A549 (cell line): Measurements from ENCODE around the gene IGFL2. TPM values are rescaled to one million over a fixed set of nuclear protein-coding genes. Genes with fewer than 3 reads are reported as not detected.
A peak's percentile ranks its signal among the peaks of the same experiment; 100 is the strongest.
"Not testable (repeated sequence)": the region's sequence is repeated elsewhere in the genome, so short reads cannot be mapped to it uniquely, and the experiment has no call there.

Experiments
- ATAC-seq, 2 experiments: fragments of 200-7000 bp in 1 of 2; fragments of >200 bp in 1 of 2; cut with Nextera tagmentation in 1 of 2; cut with Tn5 transposase in 1 of 2; 3 replicates each; pipeline versions ENCODE4 v1.8.0 to v1.9.1; 2018 to 2020; ENCODE audit warnings: mild to moderate bottlenecking in 1 of 2, moderate library complexity in 1 of 2
- CTCF ChIA-PET: fragments of 300-600 bp; sonication (Branson Sonifier 250); formaldehyde crosslinking; extraction: SDS; loops from one replicate; lab custom pipeline; 2021; ENCODE audit warnings: antibody characterized with exemption, inconsistent platforms; lab: Yijun Ruan, JAX
- POLR2A ChIA-PET: fragments of 350-600 bp; formaldehyde crosslinking; extraction: SDS; loops from one replicate; lab custom pipeline; 2021; ENCODE audit warnings: antibody characterized with exemption, inconsistent platforms; lab: Yijun Ruan, JAX
- DNase-seq, 2 experiments: peaks; one replicate each; pipeline versions ENCODE4 v3.0.0 to v3.0.0-alpha.2; 2011 to 2016; ENCODE audit warnings: low read depth in 1 of 2, low spot score in 1 of 2
- FAIRE-seq: peaks from 2 replicates; lab custom pipeline; 2011; peaks lifted over from hg19 to GRCh38; lab: Jason Lieb, UNC
- H3K27ac ChIP-seq, 2 experiments: fragments of >200 bp; sonication (Bioruptor Twin); formaldehyde crosslinking; 3 replicates each; pipeline ENCODE4 v1.5.1; 2016 to 2017
- H3K4me1 ChIP-seq: fragments of >200 bp; sonication (Bioruptor Twin); formaldehyde crosslinking; 3 replicates; pipeline ENCODE4 v1.6.1; 2016
- H3K4me2 ChIP-seq: fragments of >200 bp; sonication (Bioruptor Twin); formaldehyde crosslinking; 3 replicates; pipeline ENCODE4 v1.6.1; 2016
- H3K4me3 ChIP-seq: fragments of >200 bp; sonication (Bioruptor Twin); formaldehyde crosslinking; 3 replicates; pipeline ENCODE4 v1.5.1; 2016
- H3K9me3 ChIP-seq: fragments of >200 bp; sonication (Bioruptor Twin); formaldehyde crosslinking; 3 replicates; pipeline ENCODE4 v1.6.1; 2016
- CEBPB ChIP-seq, 2 experiments: fragments of >200 bp in 1 of 2; sonication (Bioruptor Twin) in 1 of 2; formaldehyde crosslinking in 1 of 2; IDR thresholded peaks; 2 replicates each; pipeline ENCODE4 v1.6.1; 2012 to 2016
- CHD4 ChIP-seq: fragments of 200-600 bp; sonication (generic); IDR thresholded peaks from 2 replicates; pipeline ENCODE4 v1.6.1; 2016; ENCODE audit warnings: antibody characterized with exemption, mild to moderate bottlenecking, borderline replicate concordance
- EP300 ChIP-seq, 2 experiments: fragments of >200 bp; sonication (Bioruptor Twin); formaldehyde crosslinking; IDR thresholded peaks; 2 replicates in 1 of 2; 3 replicates in 1 of 2; pipeline ENCODE4 v1.6.1; 2016 to 2017
- FOXS1 ChIP-seq: fragments of 250-450 bp; sonication (Bioruptor Pico); IDR thresholded peaks from 2 replicates; pipeline ENCODE4 v1.5.0; 2020; ENCODE audit warnings: mild to moderate bottlenecking, moderate library complexity
- HDAC2 ChIP-seq: fragments of 200-600 bp; sonication (generic); IDR thresholded peaks from 2 replicates; pipeline ENCODE4 v1.6.1; 2016
- HOXA7 ChIP-seq: fragments of 250-450 bp; sonication (Bioruptor Pico); IDR thresholded peaks from 2 replicates; pipeline ENCODE4 v1.5.0; 2020; ENCODE audit warnings: mild to moderate bottlenecking, moderate library complexity
- HOXB13 ChIP-seq: fragments of 250-450 bp; sonication (Bioruptor Pico); IDR thresholded peaks from 2 replicates; pipeline ENCODE4 v1.5.0; 2020; ENCODE audit warnings: low read depth, mild to moderate bottlenecking, moderate library complexity
- MAFK ChIP-seq: fragments of 450-650 bp; IDR thresholded peaks from 2 replicates; pipeline ENCODE4 v1.6.1; 2014; ENCODE audit not compliant: partially characterized antibody
- POLR2AphosphoS2 ChIP-seq: conservative IDR thresholded peaks from 2 replicates; pipeline ENCODE4 v1.6.1; 2012; ENCODE audit warnings: low read length, improper control_type of control experiment, inconsistent platforms
- RCOR1 ChIP-seq: fragments of 150-350 bp; IDR thresholded peaks from 2 replicates; pipeline ENCODE4 v1.6.1; 2014; ENCODE audit warnings: antibody characterized with exemption, low read length, low read depth
- TP53 ChIP-seq: fragments of 250-450 bp; sonication (Bioruptor Pico); IDR thresholded peaks from 2 replicates; pipeline ENCODE4 v1.5.0; 2021; ENCODE audit warnings: mild to moderate bottlenecking, moderate library complexity
- ZC3H11A ChIP-seq: fragments of 450-650 bp; IDR thresholded peaks from 2 replicates; pipeline ENCODE4 v1.6.1; 2014; ENCODE audit warnings: antibody characterized with exemption, mild to moderate bottlenecking
- WGBS: methylation state at CpG from one replicate; pipeline ENCODE4 v1.1.6; 2017; ENCODE audit errors: missing lambda C conversion rate; 5-methylcytosine and 5-hydroxymethylcytosine counted together
- polyA minus RNA-seq: library from RNA; depleted of rRNA, polyadenylated mRNA; stranded (reverse); fragments of >200 nt; gene quantifications from 2 replicates; pipeline ENCODE4 v1.2.3, GENCODE V29; 2011; rRNA and poly(A)+ RNA removed
- polyA plus RNA-seq, 4 experiments: library from polyadenylated mRNA; depleted of rRNA in 3 of 4; stranded (reverse); fragments of >200 nt; fragmentation: RNase III in 1 of 4; extraction: RNeasy Plus Mini Kit Qiagen cat#74134 plus additional on column Dnase treatment in 1 of 4; gene quantifications; 2 replicates in 3 of 4; 3 replicates in 1 of 4; pipeline ENCODE4 v1.2.3, GENCODE V29; 2011 to 2017
- TF ChIP-seq, protein P1 (sequence below): IDR thresholded peaks from 2 replicates; pipeline ENCODE4 v1.6.1; 2012
- TF ChIP-seq, protein P2 (sequence below): fragments of 150-350 bp; IDR thresholded peaks from 2 replicates; pipeline ENCODE4 v1.6.1; 2014; ENCODE audit warnings: low read depth, mild to moderate bottlenecking, low read length
- TF ChIP-seq, protein P3 (sequence below): fragments of >200 bp; sonication (Bioruptor Twin); formaldehyde crosslinking; IDR thresholded peaks from 2 replicates; pipeline ENCODE4 v1.6.1; 2016
- TF ChIP-seq, protein P4 (sequence below): fragments of 250-450 bp; sonication (Bioruptor Pico); IDR thresholded peaks from 2 replicates; pipeline ENCODE4 v1.5.0; 2021; ENCODE audit warnings: mild to moderate bottlenecking, moderate library complexity, borderline replicate concordance
- TF ChIP-seq, protein P5 (sequence below): IDR thresholded peaks from 2 replicates; pipeline ENCODE4 v1.6.1; 2012

IGFL2 gene
- polyA plus RNA-seq (2011; rRNA removed): 0.78 and 1.9 TPM in 2 replicates
- 0.70 and 0.75 TPM in 2 replicates for polyA plus RNA-seq (2012; cell fraction: cytosol; rRNA removed)
- polyA plus RNA-seq (2012; cell fraction: nucleus; rRNA removed): 0.42 and 0.68 TPM in 2 replicates
- polyA plus RNA-seq (2017; fragmentation: RNase III; extraction: RNeasy Plus Mini Kit Qiagen cat#74134 plus additional on column Dnase treatment): 0.21 to 1.4 TPM (median 1.1 TPM) in 3 replicates
- polyA minus RNA-seq: 0.63 and 1.2 TPM in 2 replicates

DNA sequence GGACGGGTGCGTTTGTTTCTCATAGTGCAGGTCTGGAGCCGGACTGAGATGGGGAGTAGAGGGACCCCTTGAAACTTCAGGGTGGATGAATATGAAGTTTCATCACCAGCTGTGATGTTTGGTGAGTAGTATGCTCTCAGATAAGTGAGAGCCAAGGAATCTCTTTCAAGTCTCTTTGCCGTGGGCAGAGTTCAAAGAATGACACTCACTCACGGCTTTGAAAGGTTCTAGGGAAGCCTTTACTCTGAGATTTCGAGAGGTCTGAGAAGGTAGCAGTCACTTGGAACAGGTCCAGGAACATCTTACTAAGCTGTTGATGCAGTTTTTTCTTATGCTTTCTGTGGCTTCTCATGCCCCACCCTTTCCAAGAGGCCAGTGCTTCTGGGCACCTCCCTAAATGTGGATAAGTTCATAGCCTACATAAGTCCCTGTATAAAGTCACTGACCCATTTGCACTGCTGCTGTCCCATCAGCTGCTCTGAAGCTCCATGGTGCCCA, at the start of gene IGFL2:
TSS of gene IGFL2 (plus strand) at position 448 of the 498 bp plus-strand sequence. CDS start at position 489, 41 bp downstream.
- no peak for ATAC-seq
- no peak for TF ChIP-seq EP300 (IDR thresholded peaks at IDR 0.05)

DNA sequence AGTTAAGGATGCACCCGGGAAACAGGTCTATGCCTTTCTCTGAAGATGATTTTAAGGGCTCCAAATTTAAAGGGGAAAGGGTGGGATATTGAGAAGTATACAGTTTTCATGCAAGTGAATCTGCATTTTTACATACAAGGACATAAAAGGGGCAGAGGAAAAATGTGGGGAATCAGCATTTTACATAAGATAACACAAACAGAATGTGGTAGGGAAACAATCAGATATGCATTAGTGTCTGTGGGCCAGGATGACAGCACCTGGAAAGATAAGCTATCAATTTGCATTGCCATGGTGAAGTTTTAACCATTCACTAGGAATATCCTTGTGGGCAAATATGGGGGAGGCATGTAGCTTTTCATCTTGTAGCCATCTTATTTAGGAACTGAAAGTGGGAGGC, 47.7 kb upstream of the IGFL2 start:
- H3K4me3 ChIP-seq: no peak overlapping the region
- H3K9me3 ChIP-seq: peaks cover 18% of the 10 kb centered on the region
- ATAC-seq: no peak
- POLR2A ChIA-PET: no interaction called here
- no peaks in the 10 kb centered on the region for H3K4me1 ChIP-seq
- CTCF ChIA-PET: interaction anchor here (1.0 to 7.8 kb wide), 6 partner anchors 12 to 165 kb away, joined by 4 to 55 read pairs (median 6); no protein-coding TSS in a partner anchor
- DNase-seq: no peak
- H3K27ac ChIP-seq: no peak overlapping the region
- FAIRE-seq: no peak
- WGBS: 14% methylated on average over 1 of the region's 1 CpG
- no peak overlapping the region for H3K4me2 ChIP-seq
- TF ChIP-seq MAFK: peak; percentile 61
- no peak for TF ChIP-seq CHD4
- TF ChIP-seq ZC3H11A: no peak
- TF ChIP-seq, protein P1, sequence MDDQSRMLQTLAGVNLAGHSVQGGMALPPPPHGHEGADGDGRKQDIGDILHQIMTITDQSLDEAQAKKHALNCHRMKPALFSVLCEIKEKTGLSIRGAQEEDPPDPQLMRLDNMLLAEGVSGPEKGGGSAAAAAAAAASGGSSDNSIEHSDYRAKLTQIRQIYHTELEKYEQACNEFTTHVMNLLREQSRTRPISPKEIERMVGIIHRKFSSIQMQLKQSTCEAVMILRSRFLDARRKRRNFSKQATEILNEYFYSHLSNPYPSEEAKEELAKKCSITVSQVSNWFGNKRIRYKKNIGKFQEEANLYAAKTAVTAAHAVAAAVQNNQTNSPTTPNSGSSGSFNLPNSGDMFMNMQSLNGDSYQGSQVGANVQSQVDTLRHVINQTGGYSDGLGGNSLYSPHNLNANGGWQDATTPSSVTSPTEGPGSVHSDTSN: no peak
- TF ChIP-seq, protein P2, sequence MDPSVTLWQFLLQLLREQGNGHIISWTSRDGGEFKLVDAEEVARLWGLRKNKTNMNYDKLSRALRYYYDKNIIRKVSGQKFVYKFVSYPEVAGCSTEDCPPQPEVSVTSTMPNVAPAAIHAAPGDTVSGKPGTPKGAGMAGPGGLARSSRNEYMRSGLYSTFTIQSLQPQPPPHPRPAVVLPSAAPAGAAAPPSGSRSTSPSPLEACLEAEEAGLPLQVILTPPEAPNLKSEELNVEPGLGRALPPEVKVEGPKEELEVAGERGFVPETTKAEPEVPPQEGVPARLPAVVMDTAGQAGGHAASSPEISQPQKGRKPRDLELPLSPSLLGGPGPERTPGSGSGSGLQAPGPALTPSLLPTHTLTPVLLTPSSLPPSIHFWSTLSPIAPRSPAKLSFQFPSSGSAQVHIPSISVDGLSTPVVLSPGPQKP: no peak
- TF ChIP-seq HOXA7 (CRISPR knock-in tag): no peak
- TF ChIP-seq FOXS1 (CRISPR knock-in tag): no peak
- TF ChIP-seq HDAC2: no peak
- TF ChIP-seq, protein P3, sequence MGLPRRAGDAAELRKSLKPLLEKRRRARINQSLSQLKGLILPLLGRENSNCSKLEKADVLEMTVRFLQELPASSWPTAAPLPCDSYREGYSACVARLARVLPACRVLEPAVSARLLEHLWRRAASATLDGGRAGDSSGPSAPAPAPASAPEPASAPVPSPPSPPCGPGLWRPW: no peak

More for the DNA sequence above, at the start of gene IGFL2:
- 69% methylated on average over 6 of the region's 6 CpGs for WGBS
- Histone ChIP-seq H3K9me3 (no peaks in the 10 kb centered on the region), H3K4me2 (no peak within 1 kb of the TSS), H3K4me1 (0 out of 3 replicates have a peak, but pooled peaks cover 2% of the 10 kb centered on the region), H3K27ac (no peak within 1 kb of the TSS), H3K4me3 (no peak within 1 kb of the TSS)
- DNase-seq: no peak
- FAIRE-seq: no peak
- ChIA-PET POLR2A (interaction anchor here (0.8 kb wide), 1 partner anchor 14 kb away, joined by 3 read pairs; no protein-coding TSS in a partner anchor), CTCF (interaction anchor here (1.0 to 2.1 kb wide), 8 partner anchors 9 to 118 kb away, joined by 3 to 8 read pairs (median 5); no protein-coding TSS in a partner anchor)

DNA sequence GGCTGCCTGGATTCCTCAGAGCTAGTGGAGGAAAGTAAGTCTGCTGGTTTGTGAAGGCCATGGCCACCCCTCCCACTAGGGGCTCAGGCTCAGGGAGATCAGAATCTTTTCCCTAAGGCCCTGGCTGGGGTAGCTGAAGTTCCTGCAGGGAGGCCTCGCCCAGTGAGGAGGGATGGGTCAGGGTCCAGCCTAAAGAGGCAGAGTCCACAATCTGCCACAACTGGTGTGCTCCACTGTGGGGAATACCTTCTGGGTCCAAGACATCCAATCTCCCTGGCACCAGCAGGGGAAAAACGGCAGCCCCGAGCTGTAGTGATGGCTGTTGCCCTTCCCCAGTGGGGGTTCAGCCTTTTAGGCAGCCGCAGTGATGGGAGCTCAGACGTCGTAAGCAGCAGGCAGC, 46.7 kb upstream of the IGFL2 start:
- Histone ChIP-seq H3K4me2 (no peak overlapping the region), H3K4me3 (no peak overlapping the region), H3K4me1 (no peaks in the 10 kb centered on the region), H3K9me3 (peaks cover 18% of the 10 kb centered on the region), H3K27ac (no peak overlapping the region)
- ChIA-PET CTCF (interaction anchor here (0.9 to 7.8 kb wide), 10 partner anchors 11 to 242 kb away, joined by 3 to 55 read pairs (median 4); no protein-coding TSS in a partner anchor), POLR2A (no interaction called here)
- DNase-seq (no peak), ATAC-seq (no peak), FAIRE-seq (no peak)
- TF ChIP-seq CEBPB (IDR thresholded peaks at IDR 0.05) (no peak), HOXB13 (no peak), TP53 (CRISPR knock-in tag) (no peak), POLR2AphosphoS2 (no peak), FOXS1 (CRISPR knock-in tag) (no peak), RCOR1 (no peak)
- TF ChIP-seq, protein P4, sequence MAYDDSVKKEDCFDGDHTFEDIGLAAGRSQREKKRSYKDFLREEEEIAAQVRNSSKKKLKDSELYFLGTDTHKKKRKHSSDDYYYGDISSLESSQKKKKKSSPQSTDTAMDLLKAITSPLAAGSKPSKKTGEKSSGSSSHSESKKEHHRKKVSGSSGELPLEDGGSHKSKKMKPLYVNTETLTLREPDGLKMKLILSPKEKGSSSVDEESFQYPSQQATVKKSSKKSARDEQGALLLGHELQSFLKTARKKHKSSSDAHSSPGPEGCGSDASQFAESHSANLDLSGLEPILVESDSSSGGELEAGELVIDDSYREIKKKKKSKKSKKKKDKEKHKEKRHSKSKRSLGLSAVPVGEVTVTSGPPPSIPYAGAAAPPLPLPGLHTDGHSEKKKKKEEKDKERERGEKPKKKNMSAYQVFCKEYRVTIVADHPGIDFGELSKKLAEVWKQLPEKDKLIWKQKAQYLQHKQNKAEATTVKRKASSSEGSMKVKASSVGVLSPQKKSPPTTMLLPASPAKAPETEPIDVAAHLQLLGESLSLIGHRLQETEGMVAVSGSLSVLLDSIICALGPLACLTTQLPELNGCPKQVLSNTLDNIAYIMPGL (CRISPR knock-in tag): no peak
- TF ChIP-seq, protein P5, sequence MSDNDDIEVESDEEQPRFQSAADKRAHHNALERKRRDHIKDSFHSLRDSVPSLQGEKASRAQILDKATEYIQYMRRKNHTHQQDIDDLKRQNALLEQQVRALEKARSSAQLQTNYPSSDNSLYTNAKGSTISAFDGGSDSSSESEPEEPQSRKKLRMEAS: no peak
- WGBS: 46% methylated on average over 6 of the region's 6 CpGs

DNA sequence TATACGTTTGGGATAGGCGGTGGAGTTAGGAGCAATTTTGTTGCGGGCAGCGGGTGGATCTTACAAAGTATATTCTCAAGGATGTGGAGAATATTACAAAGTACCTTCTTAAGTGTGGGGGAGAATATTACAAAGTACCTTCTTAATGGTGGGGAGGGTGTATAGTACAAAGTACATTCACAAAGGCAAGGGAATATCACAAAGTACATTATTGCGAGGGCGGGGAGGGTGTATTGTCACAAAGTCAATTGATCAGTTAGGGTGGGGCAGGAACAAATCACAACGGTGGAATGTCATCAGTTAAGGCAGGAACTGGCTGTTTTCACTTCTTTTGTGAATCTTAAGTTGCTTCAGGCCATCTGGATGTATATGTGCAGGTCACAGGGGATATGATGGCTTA, 45.7 kb upstream of the IGFL2 start:
- CTCF ChIA-PET: interaction anchor here (0.9 to 7.8 kb wide), 8 partner anchors 10 to 241 kb away, joined by 3 to 55 read pairs (median 4); partner anchors contain the start of gene IGFL3
- POLR2A ChIA-PET, ATAC-seq, H3K27ac ChIP-seq, H3K4me2 ChIP-seq, DNase-seq, FAIRE-seq, H3K4me1 ChIP-seq, H3K4me3 ChIP-seq: not testable (repeated sequence)
- H3K9me3 ChIP-seq: peaks cover 12% of the 10 kb centered on the region
- 69% methylated on average over 7 of the region's 7 CpGs for WGBS
